GM19397 (cell line): ENCODE data around the gene SMAD4.
"Not testable (repeated sequence)": the region's sequence is repeated elsewhere in the genome, so short reads cannot be mapped to it uniquely, and the experiment has no call there.

Experiments
- ATAC-seq: cut with Tn5 transposase; IDR thresholded peaks from one replicate; pipeline ENCODE4 v1.9.1; 2021; ENCODE audit warnings: mild to moderate bottlenecking, moderate library complexity; ENCODE audit not compliant: unreplicated experiment

The SMAD4 gene

DNA sequence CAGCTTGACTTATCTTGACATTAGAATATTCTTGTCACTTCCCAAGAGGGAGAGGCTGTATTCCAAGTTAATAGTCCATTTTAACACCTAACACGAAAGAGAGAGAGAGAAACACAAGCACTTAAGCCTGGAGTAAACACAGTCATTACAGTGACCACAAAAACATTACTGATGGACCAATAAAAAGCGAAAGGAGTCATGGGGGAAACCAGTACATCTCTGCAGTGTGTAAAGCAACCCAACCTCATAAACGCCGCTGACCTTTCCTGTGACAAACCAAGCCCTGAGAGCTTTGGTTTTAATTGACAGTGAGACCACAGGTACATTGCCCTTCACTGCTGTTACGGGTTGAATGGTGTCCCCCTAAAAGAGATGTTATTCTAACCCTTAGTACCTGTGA is 78.3 kb downstream of the SMAD4 start:
- no peak for ATAC-seq

DNA sequence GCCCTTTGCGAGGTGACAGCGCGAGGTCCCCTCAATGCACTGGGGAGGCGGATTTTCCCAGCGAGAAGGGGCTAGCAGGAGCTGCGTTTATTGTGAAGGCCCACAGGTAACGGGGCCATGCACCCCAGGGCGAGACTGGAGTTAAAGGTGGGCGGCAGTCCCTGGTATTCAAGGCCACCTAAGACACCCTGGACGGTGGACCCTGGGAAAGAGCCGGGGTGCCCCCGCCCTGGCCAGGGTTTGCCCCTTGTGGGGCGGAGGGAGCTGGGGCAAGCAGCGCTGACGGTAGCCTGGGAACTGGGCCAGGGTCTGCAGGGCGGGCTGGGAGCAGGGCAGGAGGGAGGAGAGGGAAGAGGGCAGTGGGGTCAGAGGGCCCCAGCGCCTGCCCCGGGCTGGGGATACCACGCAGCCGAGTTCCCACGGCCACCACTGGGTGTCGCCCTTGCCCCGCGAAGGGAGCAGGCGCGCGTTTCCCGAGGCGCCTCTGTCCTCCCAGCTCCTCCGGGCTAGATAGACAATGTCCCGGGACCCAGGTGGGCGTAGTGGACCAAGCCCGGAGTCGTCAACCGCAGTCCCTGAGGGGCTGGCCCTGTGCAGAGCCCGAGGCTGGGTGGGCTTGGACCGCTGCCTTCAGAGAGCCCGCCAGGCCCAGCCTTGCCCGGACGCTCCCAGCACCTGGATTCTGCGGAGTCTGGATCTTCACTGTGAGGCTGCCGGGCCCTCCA is 80.2 kb downstream of the SMAD4 start:
- ATAC-seq, result peak; percentile 92

DNA sequence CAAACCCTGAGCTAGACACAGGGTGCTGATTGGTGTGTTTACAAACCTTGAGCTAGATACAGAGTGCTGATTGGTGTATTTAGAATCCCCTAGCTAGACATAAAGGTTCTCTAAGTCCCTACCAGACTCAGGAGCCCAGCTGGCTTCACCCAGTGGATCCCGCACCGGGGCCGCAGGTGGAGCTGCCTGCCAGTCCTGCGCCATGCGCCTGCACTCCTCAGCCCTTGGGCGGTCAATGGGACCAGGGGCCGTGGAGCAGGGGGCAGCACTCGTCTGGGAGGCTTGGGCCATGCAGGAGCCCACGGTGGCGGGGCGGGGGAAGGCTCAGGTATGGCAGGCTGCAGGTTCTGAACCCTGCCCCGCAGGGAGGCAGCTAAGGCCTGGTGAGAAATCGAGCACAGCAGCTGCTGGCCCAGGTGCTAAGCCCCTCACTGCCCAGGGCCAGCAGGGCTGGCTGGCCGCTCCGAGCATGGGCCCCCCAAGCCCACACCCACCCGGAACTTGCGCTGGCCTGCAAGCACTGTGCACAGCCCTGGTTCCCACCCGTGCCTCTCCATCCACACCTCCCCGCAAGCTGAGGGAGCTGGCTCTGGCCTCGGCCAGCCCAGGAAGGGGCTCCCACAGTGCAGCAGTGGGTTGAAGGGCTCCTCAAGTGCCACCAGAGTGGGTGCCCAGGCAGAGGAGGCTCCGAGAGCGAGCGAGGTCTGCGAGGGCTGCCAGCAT is 81.8 kb downstream of the SMAD4 start:
- ATAC-seq, result not testable (repeated sequence)

DNA sequence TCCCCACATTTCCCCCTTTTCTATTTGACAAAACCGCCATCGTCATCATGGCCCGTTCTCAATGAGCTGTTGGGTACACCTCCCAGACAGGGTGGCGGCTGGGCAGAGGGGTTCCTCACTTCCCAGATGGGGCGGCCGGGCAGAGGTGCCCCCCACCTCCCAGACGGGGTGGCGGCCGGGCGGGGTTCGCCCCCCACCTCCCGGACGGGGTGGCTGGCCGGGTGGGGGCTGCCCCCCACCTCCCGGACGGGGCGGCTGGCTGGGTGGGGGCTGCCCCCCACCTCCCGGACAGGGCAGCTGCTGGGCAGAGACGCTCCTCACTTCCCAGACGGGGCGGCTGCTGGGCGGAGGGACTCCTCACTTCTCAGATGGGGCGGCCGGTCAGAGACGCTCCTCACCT is 87.0 kb downstream of the SMAD4 start:
- not testable (repeated sequence) for ATAC-seq

DNA sequence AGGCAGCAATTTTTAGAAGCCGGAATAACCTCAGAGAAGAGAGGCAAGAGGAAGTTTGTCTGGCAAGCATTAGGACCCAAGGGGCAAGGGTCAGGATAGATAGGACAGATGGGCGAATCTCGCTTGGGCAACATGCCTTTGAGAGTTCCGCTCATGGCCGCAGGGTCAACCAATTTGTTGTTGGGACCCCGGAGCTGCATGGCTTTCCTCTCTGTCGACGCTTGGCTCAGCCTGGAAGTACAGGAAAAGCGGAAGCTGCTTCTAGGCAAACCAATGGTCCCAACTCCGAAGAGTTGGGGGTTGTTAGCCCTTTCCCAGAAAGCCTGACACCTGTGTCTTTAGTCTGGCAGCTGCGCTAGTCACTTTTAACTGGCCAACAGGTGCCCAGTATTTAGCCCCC is 89.5 kb downstream of the SMAD4 start:
- not testable (repeated sequence) for ATAC-seq

DNA sequence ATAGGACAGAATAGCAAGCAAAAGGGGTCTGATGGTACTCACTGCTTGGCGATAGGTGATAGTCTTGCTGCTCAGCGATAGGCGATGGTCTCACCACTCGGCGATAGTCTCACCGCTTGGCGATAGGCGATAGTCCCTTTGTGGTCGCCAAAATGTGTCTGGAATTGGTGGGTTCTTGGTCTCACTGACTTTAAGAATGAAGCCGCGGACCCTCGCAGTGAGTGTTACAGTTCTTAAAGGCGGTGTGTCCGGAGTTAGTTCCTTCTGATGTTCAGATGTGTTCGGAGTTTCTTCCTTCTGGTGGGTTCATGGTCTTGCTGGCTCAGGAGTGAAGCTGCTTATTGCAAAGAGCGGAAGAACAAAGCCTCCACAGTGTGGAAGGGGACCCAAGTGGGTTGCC is 90.0 kb downstream of the SMAD4 start:
- not testable (repeated sequence) for ATAC-seq

DNA sequence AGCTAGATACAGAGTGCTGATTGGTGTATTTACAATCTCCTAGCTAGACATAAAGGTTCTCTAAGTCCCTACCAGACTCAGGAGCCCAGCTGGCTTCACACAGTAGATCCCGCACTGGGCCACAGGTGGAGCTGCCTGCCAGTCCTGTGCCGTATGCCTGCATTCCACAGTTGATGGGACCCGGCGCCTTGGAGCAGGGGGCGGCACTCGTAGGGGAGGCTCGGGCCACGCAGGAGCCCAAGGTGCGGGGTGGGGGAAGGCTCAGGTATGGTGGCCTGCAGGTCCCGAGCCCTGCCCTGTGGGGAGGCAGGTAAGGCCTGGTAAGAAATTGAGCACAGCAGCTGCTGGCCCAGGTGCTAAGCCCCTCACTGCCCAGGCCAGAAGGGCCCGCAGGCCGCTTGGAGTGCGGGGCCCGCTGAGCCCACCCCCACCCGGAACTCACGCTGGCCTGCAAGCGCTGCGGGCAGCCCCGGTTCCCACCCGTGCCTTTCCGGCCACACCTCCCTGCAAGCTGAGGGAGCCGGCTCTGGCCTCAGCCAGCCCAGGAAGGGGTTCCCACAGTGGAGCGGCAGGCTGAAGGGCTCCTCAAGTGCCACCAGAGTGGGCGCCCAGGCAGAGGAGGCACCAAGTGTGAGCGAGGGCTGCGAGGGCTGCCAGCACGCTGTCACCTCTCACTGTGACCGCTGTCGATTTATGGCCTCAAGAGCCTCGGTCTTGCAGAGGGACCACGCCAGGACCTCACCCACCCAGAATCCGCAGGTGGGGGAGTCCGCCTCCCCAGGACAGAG is 91.0 kb downstream of the SMAD4 start:
- ATAC-seq, result no peak

DNA sequence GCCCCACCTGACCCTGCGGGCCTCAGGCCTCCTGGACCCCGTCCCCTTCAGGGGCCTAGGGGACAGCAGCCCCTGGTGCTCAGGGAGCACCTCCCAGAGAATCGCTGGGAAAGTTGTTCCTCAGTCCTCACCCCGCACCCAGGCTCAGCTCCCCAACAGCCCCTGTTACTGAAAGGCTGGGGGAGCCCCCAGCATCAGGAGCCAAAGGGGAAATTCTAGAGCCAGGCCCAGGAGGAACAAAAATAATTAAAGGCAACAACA is 91.5 kb downstream of the SMAD4 start:
- ATAC-seq, result no peak

DNA sequence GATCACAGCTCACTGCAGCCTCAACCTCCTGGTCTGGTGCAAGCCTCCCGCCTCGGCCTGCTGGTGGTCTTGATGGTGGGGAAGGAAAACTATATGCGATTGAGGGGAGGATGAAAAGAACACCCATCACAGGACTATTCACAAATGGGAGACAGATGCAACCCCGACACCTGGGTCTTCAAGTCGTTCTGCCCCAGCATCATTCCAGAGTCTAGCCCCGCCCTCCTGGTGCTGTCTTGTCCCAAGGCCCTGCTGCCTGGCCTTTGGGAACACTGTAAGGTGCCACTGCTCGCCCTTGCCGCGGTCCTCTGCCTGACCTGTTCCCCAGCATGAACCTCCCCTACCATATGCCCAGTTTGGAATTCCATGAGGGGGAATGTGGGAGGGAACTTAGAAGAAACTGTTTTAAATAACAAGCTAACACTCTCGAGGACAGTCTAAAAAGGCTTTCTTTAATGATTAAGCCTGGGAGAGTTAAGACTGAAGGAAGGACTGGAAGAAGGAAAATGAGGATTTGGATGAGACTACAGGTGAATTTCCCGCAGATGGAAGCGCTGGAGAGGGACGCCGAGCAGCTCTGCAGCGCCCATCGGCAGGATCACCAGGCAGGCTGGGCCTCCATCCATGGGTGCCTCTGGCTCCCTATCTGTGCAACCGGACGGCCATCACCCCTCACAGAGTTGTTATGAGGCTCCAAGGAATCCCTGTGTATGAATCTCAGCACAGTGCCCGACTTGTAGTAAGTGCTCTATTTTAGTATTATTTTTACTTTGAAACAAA is 92.4 kb downstream of the SMAD4 start:
- no peak for ATAC-seq

DNA sequence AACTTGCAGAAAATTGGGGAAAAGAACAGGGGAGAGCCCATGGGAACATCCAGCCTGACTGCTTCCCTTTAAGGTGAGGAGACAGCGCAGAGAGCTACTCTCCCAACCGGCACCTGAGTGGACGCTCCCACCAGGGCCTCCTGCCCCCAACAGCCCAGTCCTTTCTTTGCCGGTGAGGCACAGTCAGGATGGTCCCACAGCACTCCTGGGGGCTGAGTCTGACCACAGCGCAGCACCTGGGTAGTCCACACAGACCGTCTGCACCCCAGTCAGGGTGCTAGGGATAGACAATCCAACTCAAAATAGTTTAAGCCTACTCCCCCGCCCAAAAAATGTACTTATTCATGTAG is 93.0 kb downstream of the SMAD4 start:
- ATAC-seq, result no peak

DNA sequence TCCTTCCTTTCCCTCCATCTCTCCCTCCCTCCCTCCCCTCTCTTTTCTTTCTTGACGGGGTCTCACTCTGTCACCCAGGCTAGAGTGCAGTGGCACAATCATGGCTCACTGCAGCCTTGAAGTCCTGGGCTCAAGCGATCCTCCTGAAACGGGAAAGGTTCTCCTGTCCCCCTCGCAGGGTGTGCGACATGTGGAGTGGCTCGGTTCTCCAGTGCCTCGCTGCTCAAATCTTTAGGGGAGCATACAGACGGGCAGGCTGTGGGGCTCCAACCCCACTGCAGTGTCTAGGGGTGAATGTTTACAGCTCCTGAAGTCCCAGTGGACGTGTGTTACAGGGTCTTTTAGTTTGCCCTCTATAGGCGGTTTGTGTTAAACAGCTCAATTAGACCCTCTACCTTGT is 93.5 kb downstream of the SMAD4 start:
- no peak for ATAC-seq

DNA sequence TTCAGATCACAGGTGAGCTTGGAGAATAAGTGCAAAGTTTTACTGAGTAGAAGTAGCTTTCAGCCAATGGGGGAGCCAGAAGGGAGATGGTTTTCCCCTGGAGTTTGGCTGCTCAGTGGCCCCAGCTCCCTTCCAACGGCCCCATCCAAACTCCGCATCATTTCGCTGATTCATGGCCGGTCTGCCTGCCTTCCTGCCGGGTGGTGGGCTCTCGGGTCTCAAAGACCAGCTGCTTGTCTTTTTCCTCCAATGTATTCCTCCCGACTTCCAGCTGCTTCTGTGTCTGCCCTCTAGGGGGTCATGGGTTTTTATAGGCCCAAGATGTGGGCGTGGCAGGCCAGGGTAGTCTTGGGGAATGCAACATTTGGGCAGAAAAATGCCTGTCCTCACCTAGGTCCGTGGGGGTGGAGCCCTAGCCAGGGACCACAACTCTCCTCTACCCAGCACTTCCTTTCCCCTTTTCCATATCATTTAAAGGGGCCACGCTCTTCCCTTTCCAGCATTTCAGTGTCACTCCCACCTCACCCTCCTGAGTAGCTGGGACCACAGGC is 94.0 kb downstream of the SMAD4 start:
- no peak for ATAC-seq

DNA sequence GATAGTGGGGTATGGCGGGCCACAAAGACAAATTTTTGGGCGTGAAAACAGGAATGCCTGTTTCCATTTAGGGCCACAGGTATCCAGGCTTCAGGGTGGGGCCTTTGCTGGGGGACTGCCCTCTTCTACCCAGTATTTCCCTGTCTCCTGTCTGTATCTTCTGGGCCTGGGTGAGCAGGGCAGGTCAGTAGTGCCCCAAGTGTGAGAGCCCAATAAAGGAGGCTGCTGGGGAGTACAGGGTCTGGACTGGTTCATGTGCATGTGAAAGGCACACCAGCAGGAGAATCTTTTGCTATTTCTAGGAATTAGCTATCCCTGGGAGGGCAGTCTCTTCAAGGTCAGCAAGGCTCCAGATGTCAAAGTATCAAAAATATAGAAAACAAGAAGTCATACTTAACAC is 96.0 kb downstream of the SMAD4 start:
- no peak for ATAC-seq

DNA sequence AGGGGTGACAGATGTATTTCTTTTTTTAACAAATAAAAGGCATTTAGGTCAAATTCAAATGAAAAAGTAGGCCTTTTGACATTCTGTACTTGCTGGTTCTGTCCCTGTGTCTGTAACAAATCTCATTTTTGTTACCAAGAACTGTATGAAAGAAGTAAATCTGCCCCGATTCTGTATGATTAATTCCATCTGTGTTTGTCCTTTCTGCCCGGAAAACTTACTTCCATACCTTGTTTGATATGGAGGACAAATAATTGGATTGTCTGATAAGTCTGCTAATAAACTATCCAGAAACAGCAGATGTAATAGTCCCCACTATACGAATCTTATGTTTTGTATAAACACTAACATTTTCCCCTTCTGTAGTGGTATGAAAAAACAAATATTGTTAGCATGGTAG is 97.7 kb downstream of the SMAD4 start:
- no peak for ATAC-seq

DNA sequence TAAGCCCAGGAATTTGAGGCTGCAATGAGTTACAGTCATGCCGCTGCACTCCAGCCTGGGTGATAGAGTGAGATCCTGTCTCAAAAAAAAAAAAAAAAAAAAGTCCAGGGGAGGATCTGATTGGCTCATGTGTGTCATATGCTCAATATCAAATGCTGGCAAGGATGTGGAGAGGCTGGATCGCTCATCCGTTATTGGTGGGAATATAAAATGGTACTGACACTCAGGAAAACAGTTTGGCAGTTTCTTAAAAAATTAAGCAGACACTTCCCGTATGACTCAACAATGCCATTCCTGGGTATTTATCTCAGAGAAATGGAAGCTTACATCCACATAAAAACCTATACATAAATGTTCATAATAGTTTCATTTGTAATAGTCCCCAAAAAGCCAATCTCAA is 98.5 kb downstream of the SMAD4 start:
- no peak for ATAC-seq

DNA sequence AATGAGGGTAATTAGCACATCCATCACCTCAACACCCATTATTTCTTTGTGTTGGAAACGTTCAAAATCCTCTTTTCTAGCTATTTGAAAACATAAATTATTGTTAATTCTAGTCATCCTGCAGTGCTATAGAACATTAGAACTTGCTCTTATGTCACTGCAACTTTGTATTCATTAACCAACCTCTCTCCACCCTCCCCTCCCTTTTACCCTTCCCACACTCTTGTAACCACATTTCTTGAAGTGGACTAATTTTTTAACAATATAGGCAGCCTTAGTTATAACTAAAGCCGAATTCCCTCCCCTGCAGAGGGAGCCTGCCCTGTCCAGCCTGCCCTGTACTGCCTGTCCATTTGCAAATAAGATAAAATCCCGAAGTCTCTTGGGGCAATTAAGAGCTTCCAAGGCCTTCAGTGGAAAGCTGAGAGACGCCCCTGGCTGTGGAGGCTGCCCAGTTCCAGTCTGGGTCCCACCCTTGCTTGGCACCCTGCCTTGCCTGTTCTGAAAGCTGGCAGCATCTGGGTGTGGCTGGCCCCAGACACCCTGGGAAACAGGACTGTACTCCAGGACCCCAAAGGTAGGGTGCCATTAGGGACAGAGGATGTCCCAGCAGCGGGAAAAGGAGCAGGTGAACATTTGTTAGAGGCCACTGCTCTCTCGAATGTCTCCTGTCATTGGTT is 102.4 kb downstream of the SMAD4 start:
- ATAC-seq, result no peak

DNA sequence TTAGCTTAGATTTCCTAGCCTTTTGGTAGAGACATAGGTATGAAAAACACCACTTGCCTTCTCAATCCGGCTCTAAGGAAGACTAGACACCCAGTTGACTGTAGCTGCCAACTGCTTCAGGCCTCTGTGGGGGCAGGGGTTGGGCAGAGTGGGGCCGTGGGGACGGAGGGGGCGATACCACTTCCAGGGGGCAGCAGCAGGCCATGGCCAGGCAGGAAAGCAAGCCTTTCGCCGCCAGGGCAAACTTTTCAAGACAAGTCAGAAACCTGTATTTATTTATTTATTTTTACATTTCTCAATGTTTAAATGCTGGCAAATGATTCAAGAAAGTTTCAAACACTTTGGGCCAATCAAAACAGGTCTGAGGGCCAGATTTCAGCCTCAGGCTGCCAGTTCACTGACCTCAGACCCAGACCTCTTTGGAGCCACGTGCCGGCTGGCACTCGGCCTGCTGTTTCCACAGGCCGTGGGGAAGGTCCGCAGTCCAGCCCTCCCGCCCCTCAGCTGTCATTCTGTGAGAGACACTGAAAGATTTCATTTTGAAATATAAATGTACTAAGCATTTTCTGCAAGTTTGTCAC is 103.7 kb downstream of the SMAD4 start:
- no peak for ATAC-seq
